Erythroblast (primary cell): ENCODE data around the gene DCP1B.

Experiments
- GATA1 ChIP-seq: IDR thresholded peaks from 2 replicates; pipeline ENCODE4 v1.6.1; 2011; ENCODE audit warnings: low read depth, mild to moderate bottlenecking, control low read depth, low read length, moderate library complexity
- POLR2A ChIP-seq: IDR thresholded peaks from 2 replicates; pipeline ENCODE4 v1.6.1; 2011; ENCODE audit warnings: mild to moderate bottlenecking, low read length

DNA sequence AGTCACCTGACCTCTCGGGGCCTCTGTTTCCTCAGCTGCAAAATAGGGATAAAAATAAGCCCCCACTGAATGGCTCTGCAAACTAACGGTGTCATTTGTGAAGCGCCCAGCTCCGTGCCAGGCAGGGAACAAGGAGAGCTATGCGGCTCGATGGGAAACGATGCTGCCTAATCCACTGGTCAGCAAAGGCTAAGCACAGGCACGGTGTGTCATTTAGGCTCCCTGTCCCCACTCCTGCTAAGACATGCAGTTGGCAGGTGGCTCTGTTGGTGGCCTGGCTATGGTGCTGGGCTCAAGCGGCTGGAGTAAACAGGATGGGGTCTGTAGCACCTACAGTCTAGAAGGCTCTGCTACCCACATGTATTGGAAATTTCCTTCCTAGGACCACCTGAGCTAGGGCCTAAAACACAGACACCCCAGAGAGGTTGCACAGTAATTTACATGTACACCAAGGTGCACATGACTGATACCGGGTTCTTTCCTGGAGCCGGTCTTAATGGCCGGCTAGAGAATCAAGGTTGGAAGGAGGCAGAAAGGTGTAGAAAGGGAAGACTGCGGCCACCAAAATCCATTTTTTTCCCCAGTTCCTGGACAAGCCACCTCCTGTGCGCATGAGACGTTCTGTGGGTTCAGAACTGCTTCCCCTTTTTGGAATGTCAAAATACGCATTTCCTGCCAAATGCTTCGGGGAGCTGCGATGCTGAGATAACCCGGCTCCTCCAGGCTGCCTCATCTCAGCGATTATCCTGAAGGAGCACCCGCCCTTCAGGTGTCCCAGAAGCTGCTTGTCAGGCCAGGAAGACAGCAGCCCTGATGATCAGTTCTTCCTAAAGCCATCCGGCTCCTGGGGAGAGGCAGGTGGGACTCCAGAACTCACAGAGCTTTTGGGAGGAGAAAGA, 86.8 kb downstream of the DCP1B start:
- peak; percentile 68 for TF ChIP-seq POLR2A
- TF ChIP-seq GATA1 = no peak
